Duodenal mucosa (tissue), 2 donors: Measurements from ENCODE around the gene HAUS3.
"Not testable (repeated sequence)": the region's sequence is repeated elsewhere in the genome, so short reads cannot be mapped to it uniquely, and the experiment has no call there.

Source experiments
- H3K27ac ChIP-seq: one replicate; pipeline ENCODE4 v1.7.0; 2013; ENCODE audit warnings: low read depth, low read length
- H3K27me3 ChIP-seq, 2 donors: one replicate each; pipeline ENCODE4 v1.7.0; 2013; ENCODE audit warnings: low read length in 2 of 2, control low read depth in 1 of 2; ENCODE audit not compliant: insufficient read depth in 2 of 2, control insufficient read depth in 1 of 2
- H3K36me3 ChIP-seq, 2 donors: one replicate each; pipeline ENCODE4 v1.7.0; 2013; ENCODE audit warnings: low read length in 2 of 2, control low read depth in 1 of 2; ENCODE audit not compliant: insufficient read depth in 2 of 2, control insufficient read depth in 1 of 2
- H3K4me1 ChIP-seq, 2 donors: one replicate each; pipeline ENCODE4 v1.7.0; 2013; ENCODE audit warnings: low read length in 2 of 2, control low read depth in 1 of 2; ENCODE audit not compliant: insufficient read depth in 2 of 2, control insufficient read depth in 1 of 2
- H3K4me3 ChIP-seq, 2 donors: one replicate each; pipeline ENCODE4 v1.7.0; 2013; ENCODE audit warnings: low read length in 2 of 2, low read depth in 1 of 2
- H3K9ac ChIP-seq, 2 donors: one replicate each; pipeline ENCODE4 v1.7.0; 2013; ENCODE audit warnings: low read length in 2 of 2, low read depth in 1 of 2
- H3K9me3 ChIP-seq, 2 donors: one replicate each; pipeline ENCODE4 v1.7.0; 2013; ENCODE audit warnings: low read length in 2 of 2, control low read depth in 1 of 2; ENCODE audit not compliant: control insufficient read depth in 1 of 2

HAUS3 gene

GRCh38 chr4:2220016-2220630 is 21.8 kb downstream of the HAUS3 start:
- Histone ChIP-seq H3K4me3 (no peak overlapping the region), H3K27me3 (no peaks in the 10 kb centered on the region), H3K9me3 (no peaks in the 10 kb centered on the region), H3K27ac (no peak overlapping the region), H3K36me3 (peaks cover 0 to 8% of the 10 kb centered on the region in 2 donors), H3K4me1 (no peaks in the 10 kb centered on the region), H3K9ac (no peak overlapping the region)

- H3K9me3 ChIP-seq: no peaks in the 10 kb centered on the region
- H3K4me3 ChIP-seq: no peak overlapping the region
- H3K9ac ChIP-seq: no peak overlapping the region
- H3K4me1 ChIP-seq: no peaks in the 10 kb centered on the region
- H3K36me3 ChIP-seq: peaks cover 0 to 8% of the 10 kb centered on the region in 2 donors
- H3K27me3 ChIP-seq: no peaks in the 10 kb centered on the region
- no peak overlapping the region for H3K27ac ChIP-seq
Observed at GRCh38 chr4:2219233-2219760, 22.6 kb downstream of the HAUS3 start.

- H3K27me3 ChIP-seq: no peaks in the 10 kb centered on the region
- no peaks in the 10 kb centered on the region for H3K9me3 ChIP-seq
- no peak overlapping the region for H3K27ac ChIP-seq
- no peaks in the 10 kb centered on the region for H3K4me1 ChIP-seq
- no peak overlapping the region for H3K4me3 ChIP-seq
- H3K36me3 ChIP-seq: peaks cover 0 to 5% of the 10 kb centered on the region in 2 donors
- no peak overlapping the region for H3K9ac ChIP-seq
Observed at GRCh38 chr4:2218436-2218835, 23.5 kb downstream of the HAUS3 start.

- no peaks in the 10 kb centered on the region for H3K36me3 ChIP-seq
- H3K27ac ChIP-seq: no peak overlapping the region
- no peaks in the 10 kb centered on the region for H3K27me3 ChIP-seq
- no peak overlapping the region for H3K4me3 ChIP-seq
- H3K4me1 ChIP-seq: no peaks in the 10 kb centered on the region
- H3K9me3 ChIP-seq: no peaks in the 10 kb centered on the region
- H3K9ac ChIP-seq: no peak overlapping the region
Observed at GRCh38 chr4:2217726-2218125, 24.2 kb downstream of the HAUS3 start.

GRCh38 chr4:2212831-2213230 is 29.1 kb downstream of the HAUS3 start:
- no peaks in the 10 kb centered on the region for H3K36me3 ChIP-seq
- H3K27me3 ChIP-seq: no peaks in the 10 kb centered on the region
- no peak overlapping the region for H3K4me3 ChIP-seq
- no peak overlapping the region for H3K9ac ChIP-seq
- no peak overlapping the region for H3K27ac ChIP-seq
- no peaks in the 10 kb centered on the region for H3K4me1 ChIP-seq
- no peaks in the 10 kb centered on the region for H3K9me3 ChIP-seq

- H3K9me3 ChIP-seq, H3K36me3 ChIP-seq, H3K4me3 ChIP-seq, H3K9ac ChIP-seq, H3K27ac ChIP-seq, H3K27me3 ChIP-seq, H3K4me1 ChIP-seq: not testable (repeated sequence)
Observed at GRCh38 chr4:2202789-2203188, 39.1 kb downstream of the HAUS3 start.

- peaks cover 0 to 4% of the 10 kb centered on the region in 2 donors for H3K4me1 ChIP-seq
- no peak overlapping the region for H3K4me3 ChIP-seq
- no peak overlapping the region for H3K9ac ChIP-seq
- H3K27me3 ChIP-seq: no peaks in the 10 kb centered on the region
- H3K36me3 ChIP-seq: no peaks in the 10 kb centered on the region
- H3K27ac ChIP-seq: no peak overlapping the region
- H3K9me3 ChIP-seq: no peaks in the 10 kb centered on the region
Observed at GRCh38 chr4:2194496-2194895, 47.4 kb downstream of the HAUS3 start.

- H3K27ac ChIP-seq: no peak overlapping the region
- H3K4me1 ChIP-seq: peaks cover 0 to 4% of the 10 kb centered on the region in 2 donors
- H3K27me3 ChIP-seq: no peaks in the 10 kb centered on the region
- no peak overlapping the region for H3K4me3 ChIP-seq
- no peaks in the 10 kb centered on the region for H3K36me3 ChIP-seq
- H3K9me3 ChIP-seq: no peaks in the 10 kb centered on the region
- H3K9ac ChIP-seq: no peak overlapping the region
Observed at GRCh38 chr4:2193326-2193725, 48.6 kb downstream of the HAUS3 start.

- H3K27ac ChIP-seq: no peak overlapping the region
Observed at GRCh38 chr4:2186865-2187172, 55.1 kb downstream of the HAUS3 start.

GRCh38 chr4:2186133-2186864 is 55.6 kb downstream of the HAUS3 start:
- H3K4me3 ChIP-seq: no peak overlapping the region
- H3K36me3 ChIP-seq: no peaks in the 10 kb centered on the region
- no peak overlapping the region for H3K27ac ChIP-seq
- H3K9me3 ChIP-seq: peaks cover 0 to 2% of the 10 kb centered on the region in 2 donors
- no peaks in the 10 kb centered on the region for H3K4me1 ChIP-seq
- no peak overlapping the region for H3K9ac ChIP-seq
- no peaks in the 10 kb centered on the region for H3K27me3 ChIP-seq

More at GRCh38 chr4:2186865-2187172, 55.1 kb downstream of the HAUS3 start:
- no peaks in the 10 kb centered on the region for H3K36me3 ChIP-seq
- H3K27me3 ChIP-seq: no peaks in the 10 kb centered on the region
- no peaks in the 10 kb centered on the region for H3K4me1 ChIP-seq
- H3K9me3 ChIP-seq: peaks cover 0 to 2% of the 10 kb centered on the region in 2 donors
- no peak overlapping the region for H3K9ac ChIP-seq
- H3K4me3 ChIP-seq: no peak overlapping the region
